ENCODE measurements around the gene NECAP2.

DNA sequence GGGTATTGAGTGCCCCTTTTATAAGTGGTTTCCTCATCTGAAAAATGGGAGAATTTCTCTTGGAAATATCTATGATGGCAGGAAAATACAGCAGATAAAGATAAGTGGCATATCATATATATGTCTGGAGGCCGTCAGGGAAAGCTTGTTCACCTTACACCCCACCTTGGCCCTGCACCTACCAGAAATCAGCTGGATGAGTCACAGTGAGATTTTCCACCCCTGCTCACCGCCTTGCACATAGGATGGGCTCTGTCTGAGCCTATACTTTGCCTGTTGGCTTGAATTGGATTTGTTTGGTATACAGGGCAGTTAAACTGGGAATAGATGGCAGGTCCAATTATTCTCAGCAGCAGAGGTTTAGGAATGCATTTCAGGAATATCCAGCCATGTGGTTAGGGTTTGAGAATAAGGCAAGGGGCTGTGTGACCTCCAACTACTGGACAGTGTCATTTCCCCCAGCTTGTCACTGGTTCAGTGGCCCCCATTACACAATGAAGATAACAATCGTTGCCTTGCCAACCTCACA, 3.5 kb upstream of the NECAP2 start, which contains the start of gene SPATA21:
- TF ChIP-seq POLR2AphosphoS5 (IDR thresholded peaks at IDR 0.05; ENCODE audit: borderline replicate concordance, low read depth, low read length) (no peak), FOXP2 (optimal IDR thresholded peaks at IDR 0.05; ENCODE audit: control extremely low read depth, extremely low read length, insufficient read depth) (no peak), EZH2 (IDR thresholded peaks at IDR 0.05) (no peak)

Measured in SK-N-MC (cell line).